Natural killer cell treated with Interleukin-12 subunit alpha and Interleukin-12 subunit beta and Interleukin-15 and Interleukin-18, amount 100 ng/mL, for 72 hours (primary cell): Measurements from ENCODE around the gene QPCT. TPM values are rescaled to one million over a fixed set of nuclear protein-coding genes. Genes with fewer than 3 reads are reported as not detected.

Source experiments
- ATAC-seq, 2 donors: fragments of 150-1000 bp; cut with Tn5 transposase in 1 of 2; sonication (Bioruptor Pico), chemical (Tn5 transposase) in 1 of 2; 2 replicates each; pipeline ENCODE4 v1.10.0; 2021
- DNase-seq: peaks from one replicate; pipeline ENCODE4 v3.0.0; 2022; ENCODE audit warnings: low spot score
- H3K27ac Mint-ChIP-seq, 2 donors: 1 replicate in 1 of 2; 2 replicates in 1 of 2; pipeline ENCODE4 v1.8.0; 2022; ENCODE audit warnings: mixed read lengths in 2 of 2, mild to moderate bottlenecking in 1 of 2, moderate library complexity in 1 of 2
- H3K27me3 Mint-ChIP-seq, 2 donors: 1 replicate in 1 of 2; 2 replicates in 1 of 2; pipeline ENCODE4 v1.8.0; 2022; ENCODE audit warnings: mixed read lengths in 2 of 2
- H3K36me3 Mint-ChIP-seq: one replicate; pipeline ENCODE4 v1.8.0; 2022; ENCODE audit warnings: mixed read lengths
- H3K4me1 Mint-ChIP-seq, 2 donors: 1 replicate in 1 of 2; 2 replicates in 1 of 2; pipeline ENCODE4 v1.8.0; 2022; ENCODE audit warnings: low read depth in 2 of 2, mixed read lengths in 2 of 2, mild to moderate bottlenecking in 1 of 2
- H3K4me3 Mint-ChIP-seq: one replicate; pipeline ENCODE4 v1.8.0; 2022; ENCODE audit warnings: mixed read lengths
- H3K9me3 Mint-ChIP-seq: 2 replicates; pipeline ENCODE4 v1.8.0; 2022; ENCODE audit warnings: mixed read lengths
- total RNA-seq, 2 donors: library from RNA; stranded (reverse); gene quantifications; one replicate each; pipeline ENCODE4 v1.2.3, GENCODE V29; 2022

QPCT gene
- total RNA-seq, 2 donors from 2014 or later = 0.33 to 1.5 TPM

GRCh38 chr2:37422816-37423215 is 78.4 kb downstream of the QPCT start:
- ATAC-seq = no peak
- H3K4me1 Mint-ChIP-seq = no peaks in the 10 kb centered on the region
- H3K4me3 Mint-ChIP-seq = no peak overlapping the region
- peaks cover 0 to 7% of the 10 kb centered on the region in 2 donors for H3K27me3 Mint-ChIP-seq
- no peak overlapping the region for H3K27ac Mint-ChIP-seq
- no peak for DNase-seq
- no peaks in the 10 kb centered on the region for H3K9me3 Mint-ChIP-seq
- no peaks in the 10 kb centered on the region for H3K36me3 Mint-ChIP-seq

Other genes starting within 250 kb of the QPCT start
- gene EIF2AK2, start 187.7 kb upstream of the QPCT start, total RNA-seq = 10 to 100 TPM; 37.7 to 40.1 TPM
- not detected for gene SULT6B1, start 156.0 kb upstream of the QPCT start, total RNA-seq
- gene CEBPZOS, start 148.1 kb upstream of the QPCT start, total RNA-seq = 10 to 100 TPM; 32.6 to 37.9 TPM
- gene CEBPZ, start 113.0 kb upstream of the QPCT start, total RNA-seq = 10 to 100 TPM; 35.3 to 74.0 TPM
- gene NDUFAF7, start 113.0 kb upstream of the QPCT start, total RNA-seq = 10 to 100 TPM; 20.5 to 24.3 TPM
- gene PRKD3, start 19.8 kb upstream of the QPCT start, total RNA-seq = 10 to 100 TPM; 41.4 to 43.8 TPM